Osteocyte (in vitro differentiated cells): ENCODE results near the gene LRRC52. TPM values are rescaled to one million over a fixed set of nuclear protein-coding genes. Genes with fewer than 3 reads are reported as not detected.

ENCODE experiments used
- DNase-seq: peaks from one replicate; pipeline ENCODE4 v3.0.0; 2021; ENCODE audit warnings: mixed read lengths; ENCODE audit not compliant: unreplicated experiment; ENCODE audit errors: extremely low spot score
- H3K27ac Mint-ChIP-seq: one replicate; pipeline ENCODE4 v1.8.0; 2021; ENCODE audit warnings: mild to moderate bottlenecking, mixed read lengths; ENCODE audit not compliant: unreplicated experiment
- H3K27me3 Mint-ChIP-seq: one replicate; pipeline ENCODE4 v1.8.0; 2021; ENCODE audit warnings: mixed read lengths; ENCODE audit not compliant: unreplicated experiment
- H3K36me3 Mint-ChIP-seq: one replicate; pipeline ENCODE4 v1.8.0; 2021; ENCODE audit warnings: mixed read lengths; ENCODE audit not compliant: unreplicated experiment
- H3K4me1 Mint-ChIP-seq: one replicate; pipeline ENCODE4 v1.8.0; 2021; ENCODE audit warnings: mixed read lengths; ENCODE audit not compliant: unreplicated experiment
- H3K4me3 Mint-ChIP-seq: one replicate; pipeline ENCODE4 v1.8.0; 2021; ENCODE audit warnings: mild to moderate bottlenecking, moderate library complexity, mixed read lengths; ENCODE audit not compliant: unreplicated experiment
- H3K9me3 Mint-ChIP-seq: one replicate; pipeline ENCODE4 v1.8.0; 2021; ENCODE audit warnings: mixed read lengths; ENCODE audit not compliant: unreplicated experiment
- total RNA-seq: library from RNA; stranded (reverse); gene quantifications from 2 replicates; pipeline ENCODE4 v1.2.1, GENCODE V29; 2021
- TF ChIP-seq, protein P1 (sequence below): fragments of 200-600 bp; sonication (generic); IDR thresholded peaks from 2 replicates; pipeline ENCODE4 v1.5.0; 2021; ENCODE audit warnings: antibody characterized with exemption, mild to moderate bottlenecking, moderate library complexity

The LRRC52 gene
- total RNA-seq, 1 donor from 2014 or later: not detected

DNA sequence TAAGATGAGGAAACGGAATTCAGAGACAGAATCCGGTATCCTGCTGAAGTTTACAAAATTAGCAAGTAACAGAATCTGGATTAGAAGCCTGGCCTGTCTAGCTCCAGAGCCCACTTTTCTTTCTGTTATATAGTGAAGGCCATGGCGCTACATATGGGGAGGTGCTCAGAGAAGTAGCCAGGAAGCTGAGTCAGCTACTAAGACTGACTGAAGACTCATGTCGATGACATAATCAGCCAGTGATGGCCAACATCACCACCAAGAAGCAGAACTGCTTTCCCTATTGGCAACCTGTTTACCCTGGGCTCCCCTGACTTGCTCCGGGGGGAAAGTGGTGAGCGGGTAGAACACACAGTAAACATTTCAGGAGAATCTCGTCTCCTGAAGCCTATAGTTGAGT, 18.8 kb downstream of the LRRC52 start:
- no peak for DNase-seq
- H3K4me3 Mint-ChIP-seq: no peak overlapping the region
- H3K36me3 Mint-ChIP-seq: no peaks in the 10 kb centered on the region
- H3K27ac Mint-ChIP-seq: no peak overlapping the region
- no peaks in the 10 kb centered on the region for H3K4me1 Mint-ChIP-seq
- H3K9me3 Mint-ChIP-seq: no peaks in the 10 kb centered on the region
- TF ChIP-seq, protein P1, sequence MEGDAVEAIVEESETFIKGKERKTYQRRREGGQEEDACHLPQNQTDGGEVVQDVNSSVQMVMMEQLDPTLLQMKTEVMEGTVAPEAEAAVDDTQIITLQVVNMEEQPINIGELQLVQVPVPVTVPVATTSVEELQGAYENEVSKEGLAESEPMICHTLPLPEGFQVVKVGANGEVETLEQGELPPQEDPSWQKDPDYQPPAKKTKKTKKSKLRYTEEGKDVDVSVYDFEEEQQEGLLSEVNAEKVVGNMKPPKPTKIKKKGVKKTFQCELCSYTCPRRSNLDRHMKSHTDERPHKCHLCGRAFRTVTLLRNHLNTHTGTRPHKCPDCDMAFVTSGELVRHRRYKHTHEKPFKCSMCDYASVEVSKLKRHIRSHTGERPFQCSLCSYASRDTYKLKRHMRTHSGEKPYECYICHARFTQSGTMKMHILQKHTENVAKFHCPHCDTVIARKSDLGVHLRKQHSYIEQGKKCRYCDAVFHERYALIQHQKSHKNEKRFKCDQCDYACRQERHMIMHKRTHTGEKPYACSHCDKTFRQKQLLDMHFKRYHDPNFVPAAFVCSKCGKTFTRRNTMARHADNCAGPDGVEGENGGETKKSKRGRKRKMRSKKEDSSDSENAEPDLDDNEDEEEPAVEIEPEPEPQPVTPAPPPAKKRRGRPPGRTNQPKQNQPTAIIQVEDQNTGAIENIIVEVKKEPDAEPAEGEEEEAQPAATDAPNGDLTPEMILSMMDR: no peak
- H3K27me3 Mint-ChIP-seq: peaks cover 29% of the 10 kb centered on the region

DNA sequence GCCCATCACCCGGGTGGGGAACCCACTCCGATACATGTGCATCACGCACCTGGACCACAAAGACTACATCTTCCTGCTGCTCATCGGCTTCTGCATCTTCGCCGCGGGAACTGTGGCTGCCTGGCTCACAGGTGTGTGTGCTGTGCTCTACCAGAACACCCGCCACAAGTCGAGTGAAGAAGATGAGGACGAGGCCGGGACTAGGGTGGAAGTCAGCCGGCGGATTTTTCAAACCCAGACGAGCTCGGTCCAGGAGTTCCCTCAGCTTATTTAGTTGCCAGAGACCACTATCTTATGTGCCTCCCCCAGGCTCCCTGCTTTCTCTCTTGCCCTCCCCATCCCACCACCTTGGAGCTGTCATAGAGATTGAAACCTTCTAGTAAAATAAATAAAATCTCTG, 19.8 kb downstream of the LRRC52 start:
- Mint-ChIP-seq H3K36me3 (no peaks in the 10 kb centered on the region), H3K27me3 (peaks cover 31% of the 10 kb centered on the region), H3K4me1 (no peaks in the 10 kb centered on the region), H3K4me3 (no peak overlapping the region), H3K9me3 (no peaks in the 10 kb centered on the region), H3K27ac (no peak overlapping the region)
- TF ChIP-seq, protein P1: no peak
- DNase-seq: no peak

DNA sequence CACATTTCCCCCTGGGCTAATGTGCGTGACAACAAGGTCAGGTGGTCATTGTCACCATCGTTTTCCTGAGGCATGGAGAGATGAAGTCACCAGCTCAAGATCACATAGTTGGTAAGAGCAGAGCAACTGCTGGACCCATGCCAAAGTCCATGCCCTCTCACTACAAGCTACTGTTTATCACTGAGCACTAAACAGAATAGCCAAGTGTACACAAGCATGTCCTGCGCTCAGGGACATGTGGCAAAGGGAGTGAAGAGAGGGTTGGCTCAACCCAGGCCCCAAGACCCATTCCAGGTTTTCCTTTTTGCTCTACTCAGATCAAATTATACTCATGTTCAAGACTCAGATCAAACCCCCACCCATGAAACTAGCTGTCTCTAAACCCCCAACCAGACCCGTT, 20.8 kb downstream of the LRRC52 start:
- H3K9me3 Mint-ChIP-seq: no peaks in the 10 kb centered on the region
- no peak overlapping the region for H3K4me3 Mint-ChIP-seq
- no peaks in the 10 kb centered on the region for H3K36me3 Mint-ChIP-seq
- H3K27ac Mint-ChIP-seq: no peak overlapping the region
- H3K4me1 Mint-ChIP-seq: no peaks in the 10 kb centered on the region
- DNase-seq: no peak
- peaks cover 36% of the 10 kb centered on the region for H3K27me3 Mint-ChIP-seq
- TF ChIP-seq, protein P1: no peak

DNA sequence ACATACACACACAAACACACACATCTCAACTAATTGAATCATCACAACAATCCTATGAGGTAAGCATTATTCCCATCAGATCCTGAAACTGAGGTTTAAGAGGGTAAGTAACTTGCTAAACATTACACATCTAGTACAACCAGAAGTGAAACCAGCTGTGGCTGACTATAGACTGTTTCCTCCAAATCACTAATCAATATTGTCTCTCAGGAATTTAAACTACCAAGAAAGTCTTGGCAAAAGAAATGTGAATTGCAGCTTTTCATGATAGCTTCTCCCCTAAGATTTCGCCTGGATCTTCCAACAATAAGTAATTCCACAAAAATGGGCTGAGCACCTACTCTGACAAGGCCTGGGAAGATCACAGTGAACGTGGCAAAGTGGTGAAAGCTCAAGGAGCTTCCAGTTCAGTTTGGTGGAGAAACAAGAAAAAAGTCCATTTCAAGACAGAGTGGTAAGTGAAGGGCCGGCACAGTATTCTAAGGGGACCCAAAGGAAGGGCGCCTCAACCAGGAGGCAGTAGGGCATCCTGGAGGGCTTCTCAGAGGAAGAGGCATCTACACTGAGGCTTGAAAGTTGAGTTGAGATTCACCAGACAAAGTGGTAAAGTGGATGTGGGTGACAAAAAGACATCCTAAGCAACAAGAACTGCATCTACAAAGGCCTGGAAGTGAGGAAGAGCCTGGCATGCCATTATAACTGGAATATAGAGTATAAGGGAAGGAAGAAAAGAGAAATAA, 22.1 kb downstream of the LRRC52 start:
- Mint-ChIP-seq H3K9me3 (no peaks in the 10 kb centered on the region), H3K4me3 (no peak overlapping the region), H3K36me3 (no peaks in the 10 kb centered on the region), H3K27ac (no peak overlapping the region), H3K4me1 (no peaks in the 10 kb centered on the region), H3K27me3 (peaks cover 35% of the 10 kb centered on the region)
- no peak for DNase-seq
- TF ChIP-seq, protein P1: no peak

DNA sequence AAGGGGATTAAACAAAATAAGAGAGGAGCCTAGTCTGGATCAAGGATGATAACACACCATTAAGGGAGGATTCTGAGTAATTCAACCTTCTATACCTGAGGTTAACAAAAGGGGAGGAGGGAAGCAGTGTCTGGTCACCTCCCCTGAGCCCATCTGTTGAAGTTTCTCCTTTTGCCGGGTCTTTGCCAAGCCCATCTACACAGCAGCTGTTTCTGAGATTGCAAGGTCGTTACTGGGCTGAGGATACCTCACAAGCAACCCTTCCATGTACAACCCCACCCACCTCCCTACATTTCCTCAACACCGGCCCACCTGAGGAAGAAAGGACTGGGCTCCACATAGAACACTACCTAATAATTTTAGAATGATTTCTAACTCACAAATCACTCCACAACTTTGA, 26.3 kb downstream of the LRRC52 start:
- Mint-ChIP-seq H3K36me3 (no peaks in the 10 kb centered on the region), H3K27ac (no peak overlapping the region), H3K27me3 (peaks cover 39% of the 10 kb centered on the region), H3K4me3 (no peak overlapping the region), H3K9me3 (no peaks in the 10 kb centered on the region), H3K4me1 (no peaks in the 10 kb centered on the region)
- TF ChIP-seq, protein P1: no peak
- DNase-seq: no peak
